PC-3 (cell line): Measurements from ENCODE around the gene NPBWR2. TPM values are rescaled to one million over a fixed set of nuclear protein-coding genes. Genes with fewer than 3 reads are reported as not detected.

ENCODE experiments used
- ATAC-seq: fragments of 200-7000 bp; cut with Tn5 transposase; 2 replicates; pipeline ENCODE4 v1.9.1; 2020; ENCODE audit warnings: mild to moderate bottlenecking, moderate library complexity
- BruUV-seq: library from RNA; stranded (reverse); fragments of 400-500 nt; replicated peaks from 2 replicates; lab custom pipeline; 2021; lab: Mats Ljungman, UMichigan
- CTCF ChIA-PET: fragments of 300-600 bp; sonication (Branson Sonifier 250); formaldehyde crosslinking; loops from one replicate; lab custom pipeline; 2022; ENCODE audit warnings: antibody characterized with exemption; lab: Charles Lee
- POLR2A ChIA-PET: fragments of 300-600 bp; sonication (Branson Sonifier 250); formaldehyde crosslinking; loops from one replicate; lab custom pipeline; 2022; ENCODE audit warnings: antibody characterized with exemption; ENCODE audit not compliant: unreplicated experiment; lab: Charles Lee
- DNase-seq: peaks from one replicate; pipeline ENCODE4 v3.0.0-alpha.2; 2015
- H2AFZ ChIP-seq: fragments of 300-600 bp; sonication (generic); 2 replicates; pipeline ENCODE4 v1.6.0; 2016; ENCODE audit warnings: antibody characterized with exemption, low read length
- H3F3A ChIP-seq: fragments of 300-600 bp; sonication (generic); one replicate; pipeline ENCODE4 v1.6.0; 2017; ENCODE audit warnings: antibody characterized with exemption, low read length, control low read depth, mild to moderate bottlenecking; ENCODE audit not compliant: unreplicated experiment
- H3K27ac ChIP-seq: fragments of 300-600 bp; sonication (generic); 2 replicates; pipeline ENCODE4 v1.5.1; 2016; ENCODE audit warnings: mild to moderate bottlenecking, low read length
- H3K27me3 ChIP-seq: fragments of 300-600 bp; sonication (generic); 2 replicates; pipeline ENCODE4 v1.6.1; 2016; ENCODE audit warnings: low read length, mixed read lengths
- H3K36me3 ChIP-seq: fragments of 300-600 bp; sonication (generic); 2 replicates; pipeline ENCODE4 v1.6.1; 2016; ENCODE audit warnings: low read depth, mixed run types, low read length, mixed read lengths
- H3K4me1 ChIP-seq: fragments of 300-600 bp; sonication (generic); 2 replicates; pipeline ENCODE4 v1.5.1; 2016; ENCODE audit warnings: low read length; ENCODE audit not compliant: insufficient read depth
- H3K4me2 ChIP-seq: fragments of 300-600 bp; sonication (generic); 2 replicates; pipeline ENCODE4 v1.6.0; 2016; ENCODE audit warnings: low read length
- H3K4me3 ChIP-seq: fragments of 300-600 bp; sonication (generic); 2 replicates; pipeline ENCODE4 v1.5.1; 2016; ENCODE audit warnings: mild to moderate bottlenecking, low read length, mixed read lengths
- H3K79me2 ChIP-seq: fragments of 300-600 bp; sonication (generic); 2 replicates; pipeline ENCODE4 v1.6.1; 2017; ENCODE audit warnings: low read length, mixed read lengths
- H3K9ac ChIP-seq: fragments of 300-600 bp; sonication (generic); 2 replicates; pipeline ENCODE4 v1.6.0; 2016; ENCODE audit warnings: mild to moderate bottlenecking, low read length
- H3K9me2 ChIP-seq: fragments of 300-600 bp; sonication (generic); replicated peaks from 2 replicates; pipeline ENCODE4 v1.6.1; 2016; ENCODE audit warnings: mixed run types, low read length, mixed read lengths
- H3K9me3 ChIP-seq: fragments of 300-600 bp; sonication (generic); 2 replicates; pipeline ENCODE4 v1.6.1; 2016; ENCODE audit warnings: low read length, mixed read lengths
- H4K20me1 ChIP-seq: fragments of 300-600 bp; sonication (generic); 2 replicates; pipeline ENCODE4 v1.6.1; 2016; ENCODE audit warnings: low read length, mixed read lengths
- CTCF ChIP-seq: fragments of 300-600 bp; sonication (generic); conservative IDR thresholded peaks from 2 replicates; pipeline ENCODE4 v1.5.1; 2017; ENCODE audit warnings: antibody characterized with exemption, low read depth, mild to moderate bottlenecking, low read length
- EZH2 ChIP-seq: fragments of 300-600 bp; sonication (generic); IDR thresholded peaks from one replicate; pipeline ENCODE4 v1.6.1; 2017; ENCODE audit warnings: antibody characterized with exemption, mild to moderate bottlenecking, low read length; ENCODE audit not compliant: unreplicated experiment
- EZH2phosphoT487 ChIP-seq: fragments of 300-600 bp; sonication (generic); IDR thresholded peaks from 2 replicates; pipeline ENCODE4 v1.6.1; 2018; ENCODE audit warnings: mild to moderate bottlenecking, antibody characterized with exemption, low read length, borderline replicate concordance
- intact Hi-C: fragments of 100-400 bp; cut with micrococcal nuclease; formaldehyde crosslinking; loops from 2 replicates; pipeline ENCODE4 v1.9.0; 2023
- total RNA-seq: library from RNA; depleted of rRNA; stranded (reverse); fragments of >200 nt; gene quantifications from 2 replicates; pipeline ENCODE4 v1.2.3, GENCODE V29; 2014

NPBWR2 gene
- total RNA-seq, 1 experiment from 2014 or later, result not detected

- no peaks in the 10 kb centered on the region for H3F3A ChIP-seq
- peaks cover 24% of the 10 kb centered on the region for H3K4me1 ChIP-seq
- ATAC-seq (no peak), DNase-seq (no peak)
- H3K36me3 ChIP-seq, result no peaks in the 10 kb centered on the region
- H3K9me2 ChIP-seq, result no peaks in the 10 kb centered on the region
- no peaks in the 10 kb centered on the region for H4K20me1 ChIP-seq
- TF ChIP-seq EZH2, result no peak
- no peak for TF ChIP-seq CTCF
- POLR2A ChIA-PET, result no interaction called here
- peak overlapping the region; percentile 98 for H3K4me2 ChIP-seq
- no peaks in the 10 kb centered on the region for H3K9me3 ChIP-seq
- H3K79me2 ChIP-seq, result peaks cover 19% of the 10 kb centered on the region
- 0 out of 2 replicates have a peak overlapping the region, but pooled peaks have one; percentile 93 for H2AFZ ChIP-seq
- H3K4me3 ChIP-seq, result peak overlapping the region; percentile 88; the same call in 1 of the 2 replicates
- H3K27me3 ChIP-seq, result no peaks in the 10 kb centered on the region
- no TSS peak for BruUV-seq
- H3K9ac ChIP-seq, result peak overlapping the region; percentile 75
- CTCF ChIA-PET, result interaction anchor here (0.6 kb wide), 1 partner anchor 499 kb away, joined by 3 read pairs; no protein-coding TSS in a partner anchor
- peak overlapping the region; percentile 14; the same call in 1 of the 2 replicates for H3K27ac ChIP-seq
- intact Hi-C loops, result no loop called here
Observed at GRCh38 chr20:64080813-64081623, 26.3 kb downstream of the NPBWR2 start.

GRCh38 chr20:64080013-64080812 lies 27.2 kb downstream of the NPBWR2 start, which contains the start of gene OPRL1:
Gene OPRL1, plus strand, starts transcription at chr20:64080082. Its CDS starts 12,639 bp downstream, at chr20:64092721.
- peak within 1 kb of the TSS; percentile 45 for H3K27ac ChIP-seq
- peak within 1 kb of the TSS; percentile 100 for H3K4me2 ChIP-seq
- H3K36me3 ChIP-seq, result no peaks in the 10 kb centered on the region
- H3F3A ChIP-seq, result no peaks in the 10 kb centered on the region
- intact Hi-C loops, result no loop called here
- H3K79me2 ChIP-seq, result peaks cover 19% of the 10 kb centered on the region
- peak; percentile 16 for DNase-seq
- no peaks in the 10 kb centered on the region for H3K9me2 ChIP-seq
- H3K27me3 ChIP-seq, result no peaks in the 10 kb centered on the region
- TSS peak; percentile 69 for BruUV-seq
- ATAC-seq, result peak; percentile 21
- H2AFZ ChIP-seq, result peak within 1 kb of the TSS; percentile 93
- peak within 1 kb of the TSS; percentile 90 for H3K9ac ChIP-seq
- ChIA-PET POLR2A (no interaction called here), CTCF (interaction anchor here (0.6 kb wide), 1 partner anchor 498 kb away, joined by 3 read pairs; no protein-coding TSS in a partner anchor)
- peak within 1 kb of the TSS; percentile 97 for H3K4me3 ChIP-seq
- H3K9me3 ChIP-seq, result no peaks in the 10 kb centered on the region
- H3K4me1 ChIP-seq, result peaks cover 24% of the 10 kb centered on the region
- H4K20me1 ChIP-seq, result no peaks in the 10 kb centered on the region
- TF ChIP-seq EZH2phosphoT487, result no peak
- no peak for TF ChIP-seq CTCF
- no peak for TF ChIP-seq EZH2
